NCI-H1417 (cell line): ENCODE data around the gene PLA2G4A.
A peak's percentile ranks its signal among the peaks of the same experiment; 100 is the strongest.
"Not testable (repeated sequence)": the region's sequence is repeated elsewhere in the genome, so short reads cannot be mapped to it uniquely, and the experiment has no call there.

Experiments used
- DNase-seq, 3 experiments: peaks; one replicate each; lab custom pipeline; 2025; lab: John Stamatoyannopoulos, UW

Gene PLA2G4A

DNA sequence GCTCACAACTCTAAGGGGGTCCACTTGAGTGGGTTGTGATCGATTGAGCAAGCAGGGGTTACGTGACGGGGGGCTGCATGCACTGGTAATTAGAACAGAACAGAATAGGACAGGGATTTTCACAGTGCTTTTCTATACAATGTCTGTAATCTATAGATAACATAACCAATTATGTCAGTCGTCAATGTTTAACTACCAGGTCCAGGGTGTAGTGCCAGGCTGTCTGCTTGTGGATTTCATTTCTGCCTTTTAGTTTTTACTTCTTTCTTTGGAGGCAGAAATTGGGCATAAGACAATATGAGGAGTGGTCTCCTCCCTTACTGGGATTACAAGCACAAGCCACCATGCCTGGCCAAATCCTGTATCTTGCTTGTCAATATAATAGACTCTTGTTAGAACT, 94.1 kb downstream of the PLA2G4A start:
- DNase-seq = not testable (repeated sequence)

DNA sequence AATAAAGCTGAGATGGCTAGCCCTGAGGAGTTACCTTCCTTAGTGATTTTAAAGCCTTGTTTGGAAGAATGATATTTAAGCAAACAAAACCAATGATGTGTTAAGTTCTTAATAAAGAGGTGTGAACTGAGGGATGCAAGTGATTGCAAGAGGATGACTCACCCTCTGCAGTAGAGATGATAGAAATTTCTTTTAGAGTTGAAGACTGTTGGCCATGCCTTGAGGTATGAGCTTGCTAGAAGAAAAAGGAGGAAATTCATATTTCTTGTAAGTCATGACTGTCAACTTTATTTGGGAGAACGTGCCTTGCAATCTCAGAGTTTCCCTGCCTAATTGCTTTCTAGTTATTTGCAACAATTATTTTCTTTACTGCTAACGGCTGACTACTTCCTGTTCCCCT, 94.7 kb downstream of the PLA2G4A start:
- DNase-seq = no peak

DNA sequence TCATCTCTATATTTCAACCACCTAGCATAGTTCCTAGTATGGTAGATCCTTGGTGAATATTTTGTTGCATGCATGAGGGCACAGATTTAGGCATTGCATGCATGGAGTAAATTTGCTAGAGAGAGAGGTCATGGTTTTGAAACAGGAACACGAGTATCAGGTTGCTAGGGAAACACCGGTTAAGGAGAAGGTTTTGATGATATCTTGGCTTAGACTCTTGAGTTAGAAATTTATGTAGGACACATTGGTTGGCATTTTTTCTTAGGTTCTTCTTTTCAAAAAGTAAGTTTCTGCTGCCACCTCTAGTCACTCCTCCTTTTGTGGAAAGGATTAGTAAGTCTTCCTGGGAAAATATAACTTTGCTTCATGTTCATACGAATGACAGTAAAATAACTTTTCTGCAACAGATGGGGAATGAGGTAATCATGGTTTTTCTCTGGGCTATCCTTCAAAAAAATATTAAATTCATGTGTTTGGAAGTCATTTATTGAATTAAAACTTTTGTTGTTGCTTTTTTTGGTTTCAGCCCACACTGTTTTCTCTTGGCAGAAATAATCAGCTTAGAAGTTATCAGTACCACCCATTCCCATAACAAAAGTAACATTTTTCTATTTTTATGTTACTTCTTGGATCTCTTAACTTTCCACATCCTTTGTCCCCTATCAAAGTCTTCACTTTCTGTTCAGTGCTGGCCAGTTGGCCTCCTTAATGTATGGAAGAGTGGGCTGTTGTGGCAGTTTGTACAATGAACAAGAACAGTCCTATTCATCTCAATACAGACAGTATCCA, 97.3 kb downstream of the PLA2G4A start:
- DNase-seq = no peak

DNA sequence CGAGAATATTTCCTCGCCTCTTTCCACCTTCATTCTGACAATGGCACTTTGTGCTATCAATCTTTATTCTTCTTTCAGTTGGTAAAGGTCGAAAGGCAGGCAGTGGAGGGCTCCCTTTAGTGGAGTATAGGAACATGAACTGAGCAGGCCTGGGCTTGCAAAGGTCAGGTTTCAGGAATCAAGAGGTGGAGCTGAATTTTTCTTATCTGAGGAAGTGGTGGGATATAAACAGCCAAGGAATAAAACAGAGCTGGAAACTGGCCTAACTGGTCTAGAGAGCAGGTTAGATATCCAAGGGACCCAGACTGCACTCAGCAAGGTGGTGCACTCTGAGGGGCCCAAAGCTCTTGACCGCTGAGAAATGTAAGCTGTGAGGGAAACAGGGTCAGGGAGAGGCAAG, 99.1 kb downstream of the PLA2G4A start:
- DNase-seq = no peak

DNA sequence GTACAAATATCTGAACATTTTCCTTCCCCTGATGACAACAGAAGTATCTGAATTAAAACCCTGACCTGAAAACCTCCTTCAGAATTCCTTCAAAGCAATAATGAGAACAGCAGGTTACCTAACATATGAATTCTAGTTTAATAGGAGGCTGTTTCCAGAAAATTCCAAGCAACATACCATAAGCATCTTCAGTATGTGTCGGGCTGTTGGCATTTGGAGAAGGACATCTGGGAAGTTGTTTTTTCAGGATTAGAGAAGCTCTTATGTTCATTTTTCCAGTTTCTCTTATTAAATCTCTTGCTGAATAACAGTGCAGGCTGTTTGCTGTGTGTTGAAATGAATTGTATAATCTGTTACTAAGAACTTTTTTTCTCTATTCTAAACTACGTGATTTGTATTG, 101.5 kb downstream of the PLA2G4A start:
- DNase-seq = no peak

DNA sequence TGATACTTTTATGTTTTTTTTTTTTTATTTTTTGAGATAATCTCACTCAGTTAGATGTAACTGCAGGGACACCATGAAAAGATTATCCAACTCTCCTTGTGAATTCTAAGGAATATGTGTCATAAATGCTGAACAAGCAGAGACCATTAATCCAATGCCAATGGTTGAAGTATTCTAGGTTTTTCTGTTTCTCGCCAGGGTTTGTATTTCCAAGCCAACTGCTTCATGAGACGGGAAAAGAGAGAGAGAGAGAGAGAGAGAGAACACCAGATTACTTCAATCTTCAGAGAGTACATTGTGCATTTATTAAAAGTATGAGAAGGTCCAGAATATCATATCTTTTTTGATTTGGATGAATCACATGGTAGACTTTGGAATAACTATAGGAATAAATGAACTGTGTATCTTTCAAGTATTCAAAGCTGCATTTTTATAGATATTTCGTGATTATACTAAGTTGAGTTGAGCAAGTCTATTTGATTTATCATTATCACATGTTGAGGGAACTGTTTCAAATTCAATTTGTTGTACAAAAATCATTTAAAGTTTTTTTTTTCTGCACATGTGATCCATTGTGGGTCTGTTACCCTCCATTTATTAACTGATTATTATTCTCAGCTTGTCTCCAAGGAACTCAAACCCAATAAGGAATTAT, 108.4 kb downstream of the PLA2G4A start:
- no peak for DNase-seq

DNA sequence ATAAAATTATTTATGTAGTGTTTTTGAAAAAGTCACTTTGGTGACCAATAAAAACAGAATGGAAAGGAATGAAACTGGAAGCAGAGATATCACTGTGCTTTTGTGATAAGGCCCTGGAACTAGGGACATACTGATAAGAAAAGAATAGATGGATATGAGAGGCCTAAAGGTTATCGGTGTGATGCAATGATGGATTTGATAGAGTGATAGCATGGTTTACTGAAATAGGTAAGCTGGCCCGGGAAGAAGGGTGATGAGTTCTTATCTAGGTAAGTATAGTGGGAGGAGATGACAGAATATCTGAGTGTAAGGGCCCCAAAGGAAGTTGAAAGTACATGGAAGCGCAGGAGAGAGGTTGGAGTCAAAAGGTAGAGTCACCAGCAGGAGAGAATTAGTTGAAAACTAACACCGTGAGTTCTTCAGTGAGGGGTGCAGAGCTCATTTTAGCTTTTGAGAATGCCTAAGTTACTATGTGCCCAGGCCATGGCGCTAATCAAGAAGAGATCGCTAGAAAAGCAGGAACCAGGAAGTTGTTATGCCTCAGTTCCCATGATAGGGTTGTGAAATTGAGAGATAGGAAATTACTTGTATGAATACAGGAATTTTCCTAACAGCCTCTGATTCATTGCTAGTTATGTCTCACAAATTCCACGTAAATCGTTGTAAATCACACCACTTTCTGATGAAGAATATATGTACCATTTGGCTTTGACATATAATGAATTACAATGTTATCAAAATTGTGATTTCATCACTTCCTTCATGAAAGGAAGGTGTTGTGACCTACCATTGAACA, 115.3 kb downstream of the PLA2G4A start:
- DNase-seq = no peak

DNA sequence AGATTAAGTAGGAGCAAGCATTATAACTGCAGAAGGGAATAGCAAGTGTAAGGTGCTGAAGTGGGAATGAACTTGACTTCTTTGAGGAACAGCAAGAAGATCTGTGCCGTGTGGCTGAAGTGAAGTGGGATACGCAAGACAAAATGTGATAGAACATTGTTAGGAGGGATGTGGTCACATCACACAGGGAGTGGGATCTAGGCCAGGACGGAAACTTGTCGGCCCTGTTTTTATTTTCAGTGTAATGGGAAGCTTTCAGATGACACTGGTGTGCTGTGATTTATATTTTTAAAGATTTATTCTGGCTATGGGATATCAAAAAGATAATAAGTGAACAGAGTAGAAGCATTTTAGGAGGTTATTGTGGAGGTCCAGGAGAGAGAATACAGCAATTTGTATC, 116.4 kb downstream of the PLA2G4A start:
- DNase-seq = no peak

DNA sequence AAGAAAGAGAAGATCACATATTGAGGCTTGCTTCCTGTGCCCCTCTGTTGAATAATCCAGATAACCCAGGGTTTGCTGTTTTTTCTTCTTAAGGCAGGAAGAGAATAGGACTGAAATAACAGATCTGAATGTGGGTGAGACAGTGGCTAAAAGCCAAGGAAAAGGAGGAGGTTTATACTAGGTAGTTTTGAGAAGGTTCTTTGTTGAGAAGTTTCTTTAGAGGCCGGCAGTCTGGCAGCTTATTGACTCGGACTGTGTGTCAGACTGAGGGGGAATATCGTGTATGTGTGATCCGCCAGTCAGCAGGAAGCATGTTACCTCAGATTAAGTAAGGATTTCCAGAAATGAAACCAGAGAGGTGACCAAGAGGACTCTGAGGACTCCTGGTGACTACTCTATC, 119.8 kb downstream of the PLA2G4A start:
- no peak for DNase-seq

DNA sequence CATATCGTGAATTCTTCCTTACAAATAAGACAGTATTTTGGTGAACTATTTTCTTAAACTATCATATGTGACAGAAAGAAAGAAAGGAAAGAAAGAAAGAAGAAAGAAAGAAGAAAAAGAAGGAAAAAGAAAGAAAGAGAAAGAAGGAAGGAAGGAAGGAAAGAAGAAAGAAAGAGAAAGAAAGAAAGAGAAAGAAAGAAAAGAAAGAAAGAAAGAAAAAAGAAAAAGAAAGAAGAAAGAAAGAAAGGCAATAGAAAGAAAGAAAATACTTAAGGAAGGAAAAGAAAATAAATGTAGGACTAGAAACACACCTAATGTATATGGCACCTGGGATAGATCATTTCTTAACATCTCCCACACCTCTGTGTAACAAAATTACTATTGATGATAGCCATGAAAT, 120.4 kb downstream of the PLA2G4A start:
- DNase-seq = no peak

DNA sequence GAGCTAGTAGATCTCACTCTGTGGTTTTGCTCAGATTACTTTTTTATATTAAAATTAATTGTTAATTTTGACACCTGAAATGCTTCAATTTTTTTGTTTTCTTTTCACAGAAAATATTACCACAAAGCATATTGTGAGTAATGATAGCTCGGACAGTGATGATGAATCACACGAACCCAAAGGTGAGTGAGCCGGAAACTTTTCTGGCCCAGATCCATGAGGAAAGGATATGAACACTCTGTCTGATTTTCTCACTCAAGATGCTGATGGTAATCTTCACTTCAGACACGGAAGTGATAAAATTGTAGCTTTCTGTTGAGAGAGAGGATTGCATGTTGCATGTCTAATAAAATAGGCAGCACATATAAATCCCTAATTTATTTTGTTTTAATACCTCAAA, 121.8 kb downstream of the PLA2G4A start:
- DNase-seq = no peak

DNA sequence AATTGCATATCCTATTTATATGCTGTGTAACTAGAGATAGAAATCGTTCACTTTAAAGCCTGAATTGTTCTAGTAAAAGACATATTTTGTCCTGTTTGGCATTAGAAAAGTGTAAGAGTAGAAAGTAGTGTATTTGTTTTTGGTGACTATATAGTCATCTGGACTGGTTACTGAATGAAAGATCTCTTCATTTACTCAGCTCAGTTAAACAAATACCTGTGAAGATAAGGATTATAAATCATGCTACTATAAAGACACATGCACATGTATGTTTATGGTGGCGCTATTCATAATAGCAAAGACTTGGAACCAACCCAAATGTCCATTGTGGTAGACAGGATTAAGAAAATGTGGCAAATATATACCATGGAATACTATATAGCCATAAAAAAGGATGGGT, 125.1 kb downstream of the PLA2G4A start:
- DNase-seq = no peak

DNA sequence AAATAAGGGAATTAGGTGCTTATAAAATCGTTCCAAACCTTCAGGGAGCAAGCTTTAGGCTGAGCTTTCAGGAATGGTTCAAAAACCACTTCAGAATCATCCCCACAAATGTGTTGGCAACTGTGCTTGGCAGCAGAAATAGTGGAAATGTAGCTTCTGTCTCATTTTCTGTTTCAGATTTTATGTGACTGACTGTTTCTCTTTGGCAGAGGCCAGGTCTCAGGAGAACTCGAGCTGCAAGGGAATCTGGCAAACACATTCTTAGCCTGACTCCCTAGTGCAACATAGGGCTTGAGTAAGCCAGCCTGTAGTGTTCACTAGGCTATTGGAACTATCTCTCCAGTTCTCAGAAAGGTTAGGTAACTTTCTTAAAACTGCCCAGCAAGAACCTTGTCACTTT, 128.6 kb downstream of the PLA2G4A start:
- DNase-seq = no peak

DNA sequence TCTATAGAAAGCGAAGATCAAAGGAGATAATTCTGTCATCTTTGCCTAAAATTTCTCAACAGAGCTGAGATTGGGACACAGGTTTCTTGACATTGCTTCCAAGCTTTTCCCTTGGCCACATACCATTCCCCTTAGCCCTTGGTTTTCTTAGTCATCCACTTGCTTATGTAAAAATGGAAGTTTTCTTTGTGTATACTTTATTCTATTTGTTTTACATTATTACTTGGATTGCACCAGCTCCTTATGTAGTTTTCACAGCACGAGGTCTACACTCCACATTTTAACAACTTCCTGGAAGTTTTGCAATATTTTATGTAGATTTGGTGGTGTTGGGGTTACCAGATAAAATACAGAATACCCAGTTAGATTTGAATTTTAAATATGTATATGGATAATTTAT, 129.8 kb downstream of the PLA2G4A start:
- DNase-seq = no peak

DNA sequence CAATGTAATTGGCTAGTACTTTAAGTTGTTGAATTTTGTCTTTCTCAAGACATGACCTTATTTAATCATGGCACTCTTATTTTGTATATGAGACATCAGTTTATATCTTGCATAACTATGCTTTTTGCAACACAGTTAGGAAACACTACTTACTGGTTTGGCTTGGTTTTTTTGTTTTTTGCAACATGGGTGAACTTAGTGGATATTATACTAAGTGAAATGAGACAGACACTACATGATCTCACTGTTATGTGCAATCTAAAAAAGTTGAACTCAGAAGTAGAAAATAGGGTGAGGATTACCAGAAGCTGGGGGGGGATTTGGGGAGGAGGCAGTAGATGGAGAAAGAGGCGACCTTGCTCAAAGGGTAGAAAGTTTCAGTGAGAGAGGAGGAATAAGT, 132.1 kb downstream of the PLA2G4A start:
- no peak for DNase-seq

DNA sequence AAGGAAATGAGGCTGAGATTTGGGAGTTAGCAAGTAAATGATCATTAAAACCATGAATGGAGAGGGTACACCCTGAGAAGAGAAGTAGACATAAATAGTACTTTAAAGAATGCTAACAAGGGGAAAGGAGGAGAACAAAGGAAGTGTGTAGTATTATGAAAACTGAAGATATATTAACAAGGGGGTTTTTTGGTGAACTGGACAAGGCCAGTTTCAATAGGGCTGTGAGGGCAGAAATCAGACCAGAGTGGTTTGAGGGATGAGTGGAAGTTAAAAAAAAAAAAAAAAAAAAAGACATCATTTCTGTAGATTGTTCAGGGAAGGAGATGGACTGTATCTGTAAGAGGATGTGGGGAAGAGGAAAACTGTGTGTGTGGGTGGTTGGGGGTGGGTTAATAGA, 137.1 kb downstream of the PLA2G4A start:
- DNase-seq = no peak

DNA sequence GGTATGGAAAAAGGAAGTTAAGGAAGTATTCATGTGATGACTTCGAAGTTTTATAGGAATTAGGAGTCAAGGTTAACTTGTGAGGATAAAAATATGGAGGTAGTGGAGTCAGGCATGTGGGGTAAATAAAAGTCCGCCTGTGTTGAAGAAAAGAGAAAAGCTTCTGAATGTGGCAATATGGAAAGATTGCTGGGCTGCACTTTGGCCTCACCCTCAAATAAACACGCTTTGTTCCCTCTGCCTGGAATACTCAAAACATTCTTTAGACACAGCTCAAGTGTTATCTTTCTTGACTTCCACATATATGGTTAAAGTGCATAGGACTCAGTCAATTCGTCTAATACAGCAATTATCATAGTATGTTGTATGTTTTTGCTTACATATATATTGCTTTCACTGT, 137.7 kb downstream of the PLA2G4A start:
- no peak for DNase-seq

DNA sequence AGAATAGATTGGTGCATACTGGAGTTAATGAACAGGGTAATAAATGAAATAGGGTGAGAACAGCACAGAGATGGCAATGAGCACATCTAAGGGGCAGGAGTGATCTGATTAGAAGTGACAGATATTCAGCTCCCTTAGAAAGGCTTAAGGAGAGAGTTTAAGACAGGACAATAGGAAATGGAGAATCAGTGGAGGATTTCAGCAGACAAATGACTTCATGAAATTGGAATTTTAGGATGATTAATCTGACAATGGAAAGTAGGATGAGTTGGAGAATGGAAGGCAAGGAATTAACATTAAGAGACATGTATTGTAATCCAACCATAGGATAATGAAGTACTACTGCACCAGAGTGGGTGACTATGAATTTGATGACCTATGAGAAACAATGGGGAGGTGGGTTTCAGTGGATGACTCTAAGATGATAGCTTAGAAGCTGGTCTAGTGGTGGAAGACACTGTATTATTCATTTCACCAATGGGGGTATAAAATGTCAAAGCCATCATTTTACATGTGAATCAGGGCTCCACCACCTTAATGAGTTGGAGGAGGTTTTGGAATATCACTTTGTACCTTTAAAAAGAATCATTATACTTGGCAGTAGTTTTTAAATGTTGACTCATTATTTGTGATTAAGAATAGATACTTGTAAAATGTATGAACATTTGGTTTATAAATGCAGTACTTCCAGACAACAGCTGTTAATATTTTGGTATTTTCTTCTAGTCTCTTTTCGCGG, 139.1 kb downstream of the PLA2G4A start:
- no peak for DNase-seq

DNA sequence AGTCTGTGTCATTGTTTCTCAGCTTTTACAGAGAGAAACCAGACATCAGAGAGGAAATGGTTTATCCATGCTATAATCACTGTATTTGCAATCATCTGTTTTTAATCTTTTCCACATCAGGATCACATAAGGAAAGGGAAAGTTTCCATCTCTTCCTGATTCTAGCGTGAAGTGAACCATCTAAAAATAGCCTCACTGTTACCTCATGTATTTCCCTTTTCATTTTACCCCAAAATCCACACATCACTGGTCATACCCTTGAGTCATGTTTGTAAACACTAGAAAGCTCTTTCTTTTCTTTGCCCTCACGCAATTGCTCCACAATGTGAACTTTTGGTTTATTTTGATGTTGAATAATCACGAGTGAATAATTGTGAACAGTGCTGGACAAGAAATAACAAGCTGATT, 146.0 kb downstream of the PLA2G4A start:
- no peak for DNase-seq

DNA sequence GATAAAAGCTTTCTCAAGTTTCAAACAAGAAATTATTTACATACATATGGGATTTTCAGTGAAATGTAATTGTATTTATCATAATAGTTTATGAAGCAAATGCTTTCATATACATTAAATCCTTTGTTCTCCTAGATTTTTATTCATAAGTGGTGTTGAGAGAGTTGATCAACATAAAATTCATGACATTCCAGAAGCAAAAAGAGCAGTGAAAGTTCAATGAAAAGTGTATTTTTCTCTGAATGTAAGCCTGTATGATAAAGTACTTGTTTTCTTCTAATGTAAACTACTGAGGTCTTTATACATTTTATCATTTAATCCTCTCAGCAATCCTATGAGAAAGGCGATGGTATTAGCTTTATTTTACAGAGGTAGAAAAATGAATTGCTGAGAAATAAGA, 146.5 kb downstream of the PLA2G4A start:
- DNase-seq = no peak

DNA sequence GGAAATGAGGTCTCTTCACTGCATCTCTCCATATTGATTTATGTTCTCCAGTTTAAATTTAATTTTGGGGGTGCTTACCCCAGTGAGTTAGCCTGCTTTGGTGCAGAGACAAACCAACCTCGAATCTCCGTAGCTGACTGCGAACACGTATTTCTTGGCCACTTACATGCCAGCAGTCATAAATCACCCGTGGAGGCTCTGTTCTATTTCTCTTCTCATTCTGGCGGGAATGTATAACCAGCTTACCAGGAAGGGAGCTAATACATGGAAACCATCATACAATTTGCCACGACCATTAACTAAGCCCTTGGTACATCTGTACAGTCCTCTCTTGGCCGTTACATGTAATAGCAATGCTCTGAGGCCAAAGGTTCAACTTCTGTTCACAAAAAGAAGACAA, 148.0 kb downstream of the PLA2G4A start:
- peak in 1 of 3 experiments; percentile 19 for DNase-seq

DNA sequence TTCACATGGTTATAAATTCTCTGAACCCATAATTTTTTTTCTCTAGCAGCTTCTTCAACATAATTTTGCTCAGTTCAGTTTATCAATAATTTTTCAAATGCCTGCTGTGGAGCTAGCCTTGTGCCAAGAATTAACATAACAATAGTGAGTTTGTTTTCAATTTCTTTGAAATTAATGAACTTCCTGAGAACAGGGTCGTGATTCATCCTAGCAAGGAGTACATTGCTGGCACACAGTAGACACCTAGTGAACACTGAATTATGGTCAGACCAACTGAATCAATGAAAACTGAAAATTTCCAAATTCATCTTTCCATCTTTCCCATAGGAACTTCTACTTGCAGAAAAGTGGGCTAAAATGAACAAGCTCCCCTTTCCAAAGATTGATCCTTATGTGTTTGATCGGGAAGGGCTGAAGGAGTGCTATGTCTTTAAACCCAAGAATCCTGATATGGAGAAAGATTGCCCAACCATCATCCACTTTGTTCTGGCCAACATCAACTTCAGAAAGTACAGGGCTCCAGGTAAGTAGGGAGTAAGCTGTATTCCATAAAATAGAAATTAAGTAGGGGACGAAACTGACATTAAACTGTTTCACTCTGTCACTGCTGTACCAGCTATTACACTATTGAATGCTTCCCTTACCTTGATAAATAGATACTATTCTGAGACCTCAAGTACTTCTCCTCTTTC, 148.7 kb downstream of the PLA2G4A start:
- no peak for DNase-seq
